RWPE1 (cell line): ENCODE results near the gene DHPS.

ENCODE experiments used
- CTCF ChIA-PET: fragments of 350-600 bp; sonication (Branson Sonifier 250); formaldehyde crosslinking; extraction: SDS; loops from one replicate; lab custom pipeline; 2021; lab: Yijun Ruan, JAX
- POLR2A ChIA-PET: fragments of 400-600 bp; formaldehyde crosslinking; extraction: SDS; loops from one replicate; lab custom pipeline; 2020; ENCODE audit warnings: antibody characterized with exemption; ENCODE audit not compliant: low non-redundant PET; lab: Yijun Ruan, JAX
- DNase-seq: peaks from one replicate; pipeline ENCODE4 v3.0.0; 2012; ENCODE audit warnings: low spot score
- H3K27ac ChIP-seq: fragments of 450-650 bp; 2 replicates; pipeline ENCODE4 v1.5.1; 2017
- CTCF ChIP-seq: fragments of 450-650 bp; conservative IDR thresholded peaks from 2 replicates; pipeline ENCODE4 v1.5.1; 2017; ENCODE audit warnings: low read depth, mild to moderate bottlenecking

DHPS gene

GRCh38 chr19:12676928-12677327 is 4.8 kb downstream of the DHPS start:
- CTCF ChIA-PET: interaction anchor here (0.6 to 1.4 kb wide), 4 partner anchors 37 to 221 kb away, joined by 3 to 6 read pairs (median 6); no protein-coding TSS in a partner anchor
- H3K27ac ChIP-seq: peak overlapping the region; percentile 40
- TF ChIP-seq CTCF: no peak
- POLR2A ChIA-PET: no interaction called here
- DNase-seq: no peak

GRCh38 chr19:12676384-12676792 is 5.3 kb downstream of the DHPS start:
- peak; percentile 75 for DNase-seq
- peak; percentile 84 for TF ChIP-seq CTCF
- CTCF ChIA-PET: interaction anchor here (0.6 to 1.4 kb wide), 4 partner anchors 37 to 221 kb away, joined by 3 to 6 read pairs (median 6); no protein-coding TSS in a partner anchor
- H3K27ac ChIP-seq: peak overlapping the region; percentile 40
- POLR2A ChIA-PET: no interaction called here

GRCh38 chr19:12675940-12676339 is 5.7 kb downstream of the DHPS start:
- ChIA-PET CTCF (interaction anchor here (1.4 kb wide), 1 partner anchor 172 kb away, joined by 6 read pairs; no protein-coding TSS in a partner anchor), POLR2A (no interaction called here)
- peak overlapping the region; percentile 40 for H3K27ac ChIP-seq
- no peak for DNase-seq
- no peak for TF ChIP-seq CTCF

GRCh38 chr19:12675399-12675798 is 6.3 kb downstream of the DHPS start:
- CTCF ChIA-PET: no interaction called here
- POLR2A ChIA-PET: no interaction called here
- TF ChIP-seq CTCF: no peak
- no peak for DNase-seq
- H3K27ac ChIP-seq: no peak overlapping the region; the same call in 1 of the 2 replicates

GRCh38 chr19:12672744-12673143 is 8.9 kb downstream of the DHPS start:
- POLR2A ChIA-PET: no interaction called here
- TF ChIP-seq CTCF: no peak
- no peak for DNase-seq
- H3K27ac ChIP-seq: peak overlapping the region; percentile 32
- CTCF ChIA-PET: interaction anchor here (0.5 to 1.4 kb wide), 5 partner anchors 9 to 613 kb away, joined by 3 to 5 read pairs (median 4); partner anchors contain the start of gene DHPS

GRCh38 chr19:12670159-12670928 is 11.3 kb downstream of the DHPS start:
- ChIA-PET CTCF (no interaction called here), POLR2A (no interaction called here)

More at GRCh38 chr19:12670159-12670928, 11.3 kb downstream of the DHPS start:
- peak overlapping the region; percentile 87 for H3K27ac ChIP-seq
- DNase-seq: no peak
- no peak for TF ChIP-seq CTCF
